ENCODE measurements around the gene ARL8A. TPM values are rescaled to one million over a fixed set of nuclear protein-coding genes. Genes with fewer than 3 reads are reported as not detected.

Gene ARL8A
- total and polyA plus RNA-seq, 10 of the 15 experiments (the other 5 are each of a cell fraction or from before 2014, with no cell fraction given) = 0.34 to 49.2 (median 15.4) TPM

DNA sequence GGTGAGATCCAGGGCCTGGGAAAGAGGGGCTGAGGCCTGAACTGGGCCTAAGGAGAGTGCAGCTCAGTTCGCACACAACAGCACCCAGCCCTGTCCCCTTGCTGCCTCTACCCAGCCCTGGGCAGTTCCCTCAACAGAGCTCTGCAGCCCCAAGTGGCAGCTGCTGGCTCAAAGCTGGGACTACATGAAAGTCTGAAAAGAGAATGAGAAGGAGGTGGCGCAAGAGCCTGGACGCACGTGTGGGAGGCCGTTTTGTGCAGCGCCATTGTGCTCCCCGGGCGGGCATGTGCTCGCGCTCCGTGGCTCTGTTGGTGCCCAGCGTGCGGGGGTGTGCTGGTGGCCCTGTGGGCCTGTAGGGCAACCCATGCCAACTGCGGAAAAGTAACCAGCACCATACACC lies 11.5 kb downstream of the ARL8A start (continued):
- TF ChIP-seq ZSCAN29 (IDR thresholded peaks at IDR 0.05) (no peak), SPI1 (IDR thresholded peaks at IDR 0.05; ENCODE audit: borderline replicate concordance, insufficient read depth, low read depth, low read length) (no peak), E2F8 (IDR thresholded peaks at IDR 0.05; ENCODE audit: low read depth, partially characterized antibody) (no peak)

DNA sequence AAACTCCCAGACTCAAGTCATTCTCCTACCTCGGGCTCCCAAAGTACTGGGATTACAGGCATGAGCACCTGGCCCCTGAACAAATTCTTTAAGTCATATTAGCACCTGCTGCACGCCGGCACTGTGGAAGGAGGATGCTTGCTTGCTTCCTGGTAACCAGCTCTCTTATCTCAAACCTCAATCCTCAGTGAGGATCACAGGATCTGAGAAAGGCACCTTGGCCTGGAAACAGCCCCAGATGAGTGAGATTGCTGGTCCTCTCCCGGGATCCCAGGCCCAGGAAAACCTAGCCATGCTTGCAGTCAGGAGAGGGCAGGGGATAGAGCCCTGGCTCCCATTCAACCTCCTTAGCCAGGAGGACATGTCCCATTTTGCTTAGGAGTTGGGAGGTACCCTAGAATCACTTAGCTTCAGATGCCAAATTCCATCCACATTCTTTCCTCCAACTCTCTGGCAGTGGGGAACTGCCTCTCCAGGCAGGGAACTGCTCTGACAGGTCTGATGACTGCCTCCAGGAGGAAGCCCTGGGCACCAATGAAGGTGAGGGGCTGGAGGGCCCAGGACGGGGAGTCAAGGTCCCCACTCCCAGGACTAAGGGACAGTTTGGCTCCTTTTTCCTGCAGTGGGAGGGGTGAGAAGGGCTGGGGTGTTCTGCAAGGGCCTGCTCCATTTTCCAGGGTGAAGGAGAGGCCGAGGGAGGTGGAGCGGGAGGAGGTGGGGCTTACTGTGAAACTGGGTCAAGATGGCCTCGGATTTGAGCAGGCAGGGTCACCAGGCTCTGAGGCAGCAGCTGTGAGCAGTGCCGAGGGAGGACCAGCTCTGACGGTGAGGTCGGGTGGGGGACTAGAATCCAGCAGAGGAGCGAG lies 12.3 kb downstream of the ARL8A start:
- ChIA-PET POLR2A (interaction anchor here (0.5 kb wide), 1 partner anchor 121 kb away, joined by 4 read pairs; no protein-coding TSS in a partner anchor), CTCF (interaction anchor here (0.7 to 4.2 kb wide), 6 partner anchors 12 to 423 kb away, joined by 3 to 28 read pairs (median 4); no protein-coding TSS in a partner anchor), RAD21 (ENCODE audit: unreplicated experiment) (interaction anchor here (1.2 to 1.4 kb wide), 2 partner anchors 133 to 235 kb away, joined by 3 read pairs; no protein-coding TSS in a partner anchor), SMC1A (ENCODE audit: uncharacterized antibody, unreplicated experiment) (interaction anchor here (0.5 to 0.7 kb wide), 2 partner anchors 239 to 587 kb away, joined by 3 to 5 read pairs; no protein-coding TSS in a partner anchor)
- FAIRE-seq (no peak), DNase-seq (ENCODE audit: low read depth, low spot score) (no peak), ATAC-seq (no peak)
- Histone ChIP-seq H3K4me2 (ENCODE audit: control insufficient read depth, insufficient read depth) (no peak overlapping the region), H3K9ac (ENCODE audit: control insufficient read depth, insufficient read depth, low read length) (no peak overlapping the region), H3K4me3 (no peak overlapping the region), H3K4me1 (ENCODE audit: control insufficient read depth, insufficient read depth, low read length) (no peaks in the 10 kb centered on the region), H4K20me1 (ENCODE audit: control insufficient read depth, insufficient read depth) (peaks cover 3% of the 10 kb centered on the region; the same call in 1 of the 2 replicates), H3K79me2 (ENCODE audit: control insufficient read depth, insufficient read depth, low read length) (no peaks in the 10 kb centered on the region), H3K27me3 (replicated peaks in 1 of 2; ENCODE audit: control insufficient read depth in 2 of 2, insufficient read depth in 2 of 2, low read length in 1 of 2) (no peaks in the 10 kb centered on the region), H3K9me3 (replicated peaks; ENCODE audit: control insufficient read depth, insufficient read depth, low read length) (no peaks in the 10 kb centered on the region), H3K36me3 (ENCODE audit: control insufficient read depth in 2 of 2, insufficient read depth in 2 of 2, low read length in 1 of 2) (peaks cover 7 to 21% of the 10 kb centered on the region in 2 experiments), H3K27ac (ENCODE audit: control insufficient read depth, insufficient read depth) (no peak overlapping the region), H2AFZ (ENCODE audit: control insufficient read depth, low read depth, low read length) (no peak overlapping the region)
- TF ChIP-seq TAF1 (IDR thresholded peaks at IDR 0.05; ENCODE audit: borderline replicate concordance, low read depth, low read length) (no peak), POLR2A (IDR thresholded peaks at IDR 0.05; ENCODE audit: low read depth, low read length) (peak; percentile 18)
- intact Hi-C loops (cut with micrococcal nuclease; ENCODE audit: unreplicated experiment) (no loop called here), in situ Hi-C loops (cut with MboI) (no loop called here)
- WGBS (ENCODE audit: insufficient coverage, insufficient replicate concordance, low lambda C conversion rate, missing lambda C conversion rate) = 81% methylated on average over 10 of the region's 12 CpGs
- BruUV-seq (replicated peaks) = no TSS peak

Data from GM12878 (cell line).